Mucosa of rectum (tissue), 2 donors: ENCODE data around the gene SYT8.
"Not testable (repeated sequence)": the region's sequence is repeated elsewhere in the genome, so short reads cannot be mapped to it uniquely, and the experiment has no call there.

ENCODE experiments used
- H3K27ac ChIP-seq, 2 donors: one replicate each; pipeline ENCODE4 v1.7.0; 2013; ENCODE audit warnings: inconsistent platforms in 2 of 2, low read depth in 2 of 2, low read length in 2 of 2
- H3K27me3 ChIP-seq, 2 donors: one replicate each; pipeline ENCODE4 v1.7.0; 2013; ENCODE audit warnings: low read length in 2 of 2; ENCODE audit not compliant: control insufficient read depth in 2 of 2, insufficient read depth in 2 of 2
- H3K36me3 ChIP-seq, 2 donors: one replicate each; pipeline ENCODE4 v1.7.0; 2013; ENCODE audit warnings: low read length in 2 of 2; ENCODE audit not compliant: control insufficient read depth in 2 of 2, insufficient read depth in 2 of 2
- H3K4me1 ChIP-seq, 2 donors: one replicate each; pipeline ENCODE4 v1.7.0; 2013; ENCODE audit warnings: low read length in 2 of 2, mild to moderate bottlenecking in 1 of 2; ENCODE audit not compliant: control insufficient read depth in 2 of 2, insufficient read depth in 2 of 2
- H3K4me3 ChIP-seq, 2 donors: one replicate each; pipeline ENCODE4 v1.7.0; 2013; ENCODE audit warnings: low read length in 2 of 2
- H3K9ac ChIP-seq, 2 donors: one replicate each; pipeline ENCODE4 v1.7.0; 2013; ENCODE audit warnings: low read length in 2 of 2, low read depth in 1 of 2, mild to moderate bottlenecking in 1 of 2
- H3K9me3 ChIP-seq, 2 donors: one replicate each; pipeline ENCODE4 v1.7.0; 2013; ENCODE audit warnings: low read length in 2 of 2; ENCODE audit not compliant: control insufficient read depth in 2 of 2
- donor health status: healthy.
- donor health status: Normal muscosa, but diverticular disease.

The SYT8 gene

GRCh38 chr11:1879342-1879940 lies 44.7 kb downstream of the SYT8 start:
- Histone ChIP-seq H3K9me3 (no peaks in the 10 kb centered on the region), H3K4me3 (no peak overlapping the region), H3K36me3 (peaks cover 0 to 9% of the 10 kb centered on the region in 2 donors), H3K4me1 (peaks cover 6 to 10% of the 10 kb centered on the region in 2 donors), H3K27me3 (no peaks in the 10 kb centered on the region), H3K27ac (peak overlapping the region in 1 of 2 donors; percentile 67), H3K9ac (no peak overlapping the region)

- Histone ChIP-seq H3K27ac (peak overlapping the region; percentile 66 to 67), H3K4me3 (no peak overlapping the region), H3K27me3 (no peaks in the 10 kb centered on the region), H3K9me3 (no peaks in the 10 kb centered on the region), H3K4me1 (peaks cover 6 to 10% of the 10 kb centered on the region in 2 donors), H3K36me3 (peaks cover 0 to 16% of the 10 kb centered on the region in 2 donors), H3K9ac (no peak overlapping the region)
Measured at GRCh38 chr11:1879941-1880720, 45.3 kb downstream of the SYT8 start.

- Histone ChIP-seq H3K4me1 (peaks cover 6 to 10% of the 10 kb centered on the region in 2 donors), H3K27me3 (no peaks in the 10 kb centered on the region), H3K9ac (peak overlapping the region in 1 of 2 donors; percentile 17), H3K36me3 (peaks cover 6 to 23% of the 10 kb centered on the region in 2 donors), H3K27ac (peak overlapping the region; percentile 51 to 67), H3K4me3 (no peak overlapping the region), H3K9me3 (no peaks in the 10 kb centered on the region)
Measured at GRCh38 chr11:1880746-1881441, 46.1 kb downstream of the SYT8 start.

GRCh38 chr11:1881442-1882264 lies 46.9 kb downstream of the SYT8 start:
- Histone ChIP-seq H3K9ac (no peak overlapping the region), H3K4me3 (no peak overlapping the region), H3K36me3 (peaks cover 8 to 27% of the 10 kb centered on the region in 2 donors), H3K27ac (peak overlapping the region; percentile 51 to 67), H3K9me3 (no peaks in the 10 kb centered on the region), H3K27me3 (no peaks in the 10 kb centered on the region), H3K4me1 (peaks cover 6 to 10% of the 10 kb centered on the region in 2 donors)

GRCh38 chr11:1882265-1883238 lies 47.8 kb downstream of the SYT8 start:
- no peaks in the 10 kb centered on the region for H3K27me3 ChIP-seq
- no peaks in the 10 kb centered on the region for H3K9me3 ChIP-seq
- peaks cover 8 to 29% of the 10 kb centered on the region in 2 donors for H3K36me3 ChIP-seq
- peaks cover 4 to 7% of the 10 kb centered on the region in 2 donors for H3K4me1 ChIP-seq
- peak overlapping the region; percentile 28 to 67 for H3K27ac ChIP-seq
- no peak overlapping the region for H3K4me3 ChIP-seq
- no peak overlapping the region for H3K9ac ChIP-seq

GRCh38 chr11:1883346-1884302 lies 48.8 kb downstream of the SYT8 start:
- Histone ChIP-seq H3K27me3 (no peaks in the 10 kb centered on the region), H3K36me3 (peaks cover 8 to 36% of the 10 kb centered on the region in 2 donors), H3K4me1 (peaks cover 0 to 6% of the 10 kb centered on the region in 2 donors), H3K9ac (no peak overlapping the region), H3K4me3 (no peak overlapping the region), H3K27ac (no peak overlapping the region), H3K9me3 (no peaks in the 10 kb centered on the region)

- Histone ChIP-seq H3K9me3 (no peaks in the 10 kb centered on the region), H3K4me1 (peaks cover 0 to 4% of the 10 kb centered on the region in 2 donors), H3K4me3 (no peak overlapping the region), H3K27me3 (no peaks in the 10 kb centered on the region), H3K9ac (no peak overlapping the region), H3K36me3 (peaks cover 8 to 36% of the 10 kb centered on the region in 2 donors), H3K27ac (no peak overlapping the region)
Measured at GRCh38 chr11:1884303-1884700, 49.5 kb downstream of the SYT8 start.

GRCh38 chr11:1886551-1886950 lies 51.8 kb downstream of the SYT8 start:
- H3K36me3 ChIP-seq: peaks cover 8 to 36% of the 10 kb centered on the region in 2 donors
- H3K27ac ChIP-seq, H3K4me1 ChIP-seq, H3K9ac ChIP-seq, H3K27me3 ChIP-seq, H3K9me3 ChIP-seq, H3K4me3 ChIP-seq: not testable (repeated sequence)
